ENCODE data around the gene FMNL2. TPM values are rescaled to one million over a fixed set of nuclear protein-coding genes. Genes with fewer than 3 reads are reported as not detected.

FMNL2 gene
- total RNA-seq, 1 experiment from 2014 or later = 28.1 TPM

DNA sequence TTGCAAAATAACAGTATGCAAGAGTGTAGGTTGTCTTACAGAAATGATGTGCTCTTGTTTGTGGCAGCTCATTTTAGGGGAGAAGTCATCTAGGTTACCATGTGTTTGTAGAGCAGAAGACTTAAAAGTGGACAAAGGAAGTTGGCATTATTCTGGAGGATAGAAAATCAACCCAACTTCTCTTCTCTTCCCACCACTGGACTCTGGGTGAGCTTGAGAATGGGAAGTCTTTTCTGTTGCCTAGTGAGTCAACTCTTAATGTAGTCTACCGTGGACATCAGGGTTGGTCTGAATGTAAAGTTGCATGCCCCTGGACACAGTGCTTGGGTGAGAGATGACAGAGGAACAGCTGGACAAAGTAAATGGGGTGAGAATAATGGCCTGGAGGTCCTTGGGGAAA, 98.3 kb downstream of the FMNL2 start (continued):
- TF ChIP-seq, protein P1, sequence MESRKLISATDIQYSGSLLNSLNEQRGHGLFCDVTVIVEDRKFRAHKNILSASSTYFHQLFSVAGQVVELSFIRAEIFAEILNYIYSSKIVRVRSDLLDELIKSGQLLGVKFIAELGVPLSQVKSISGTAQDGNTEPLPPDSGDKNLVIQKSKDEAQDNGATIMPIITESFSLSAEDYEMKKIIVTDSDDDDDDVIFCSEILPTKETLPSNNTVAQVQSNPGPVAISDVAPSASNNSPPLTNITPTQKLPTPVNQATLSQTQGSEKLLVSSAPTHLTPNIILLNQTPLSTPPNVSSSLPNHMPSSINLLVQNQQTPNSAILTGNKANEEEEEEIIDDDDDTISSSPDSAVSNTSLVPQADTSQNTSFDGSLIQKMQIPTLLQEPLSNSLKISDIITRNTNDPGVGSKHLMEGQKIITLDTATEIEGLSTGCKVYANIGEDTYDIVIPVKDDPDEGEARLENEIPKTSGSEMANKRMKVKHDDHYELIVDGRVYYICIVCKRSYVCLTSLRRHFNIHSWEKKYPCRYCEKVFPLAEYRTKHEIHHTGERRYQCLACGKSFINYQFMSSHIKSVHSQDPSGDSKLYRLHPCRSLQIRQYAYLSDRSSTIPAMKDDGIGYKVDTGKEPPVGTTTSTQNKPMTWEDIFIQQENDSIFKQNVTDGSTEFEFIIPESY (IDR thresholded peaks at IDR 0.05; ENCODE audit: extremely low read depth, insufficient replicate concordance, low read length) = no peak

DNA sequence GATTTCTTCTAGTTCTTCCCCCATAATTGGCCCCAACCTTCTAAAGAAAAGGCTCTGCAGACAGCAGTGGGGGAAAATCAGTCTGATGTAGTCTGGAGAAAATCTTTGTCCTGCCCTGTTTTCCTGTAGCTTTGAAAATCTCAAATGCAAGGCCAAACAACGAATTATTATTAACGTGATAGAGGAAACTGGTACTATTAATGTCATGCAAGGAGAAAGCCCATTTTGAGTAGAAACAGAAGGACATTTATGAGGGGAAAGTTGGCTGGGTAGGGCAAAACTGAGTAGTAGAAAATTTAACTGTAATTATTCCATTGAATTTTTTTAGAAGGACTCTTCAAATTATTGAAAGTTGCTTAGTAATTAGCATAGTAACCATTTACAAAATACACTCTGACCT, 98.8 kb downstream of the FMNL2 start:
- DNase-seq (ENCODE audit: low read depth, low spot score) (no peak), ATAC-seq (no peak)
- CTCF ChIA-PET = no interaction called here
- POLR2A ChIA-PET = no interaction called here
- no peaks in the 10 kb centered on the region for H4K20me1 ChIP-seq (ENCODE audit: insufficient read depth)
- H3K9me2 ChIP-seq (ENCODE audit: insufficient read depth) = no peaks in the 10 kb centered on the region
- no peaks in the 10 kb centered on the region for H3K36me3 ChIP-seq (ENCODE audit: control insufficient read depth in 1 of 2, insufficient read depth in 2 of 2, low read length in 2 of 2)
- no peaks in the 10 kb centered on the region for H3K27me3 ChIP-seq (ENCODE audit: insufficient read depth, low read length)
- intact Hi-C loops (cut with micrococcal nuclease) = no loop called here
- no peaks in the 10 kb centered on the region for H3K4me1 ChIP-seq (ENCODE audit: control insufficient read depth in 1 of 2, insufficient read depth in 2 of 2, low read length in 2 of 2)
- RAD21 ChIA-PET (ENCODE audit: low non-redundant PET in 1 of 2, low total read pairs in 2 of 2, uncharacterized antibody in 2 of 2, unreplicated experiment in 2 of 2) = no interaction called here
- H3K79me2 ChIP-seq (ENCODE audit: insufficient read depth, low read length) = peaks cover 26% of the 10 kb centered on the region
- H3K4me3 ChIP-seq (replicated peaks in 1 of 2; ENCODE audit: low read depth in 1 of 2, low read length in 2 of 2) = no peak overlapping the region
- no peak overlapping the region for H3K4me2 ChIP-seq (ENCODE audit: low read length)
- no peak overlapping the region for H3K9ac ChIP-seq (ENCODE audit: low read length)
- H2AFZ ChIP-seq (ENCODE audit: low read depth, low read length, poor library complexity, severe bottlenecking) = no peak overlapping the region
- no peak overlapping the region for H3K27ac ChIP-seq (ENCODE audit: low read depth, low read length)
- no peak for TF ChIP-seq RAD21 (IDR thresholded peaks at IDR 0.05; ENCODE audit: low read depth)
- no peak for TF ChIP-seq SIN3A (IDR thresholded peaks at IDR 0.05; ENCODE audit: low read depth)
- TF ChIP-seq FOSL1 (IDR thresholded peaks at IDR 0.05; ENCODE audit: low read depth) = no peak
- TF ChIP-seq ZNF274 (IDR thresholded peaks at IDR 0.05; ENCODE audit: low read depth, low read length) = no peak
- TF ChIP-seq CBX3 (IDR thresholded peaks at IDR 0.05; ENCODE audit: low read depth) = no peak
- no peak for TF ChIP-seq EZH2 (IDR thresholded peaks at IDR 0.05)
- TF ChIP-seq SP1 (IDR thresholded peaks at IDR 0.05; ENCODE audit: low read depth) = no peak
- TF ChIP-seq, protein P2, sequence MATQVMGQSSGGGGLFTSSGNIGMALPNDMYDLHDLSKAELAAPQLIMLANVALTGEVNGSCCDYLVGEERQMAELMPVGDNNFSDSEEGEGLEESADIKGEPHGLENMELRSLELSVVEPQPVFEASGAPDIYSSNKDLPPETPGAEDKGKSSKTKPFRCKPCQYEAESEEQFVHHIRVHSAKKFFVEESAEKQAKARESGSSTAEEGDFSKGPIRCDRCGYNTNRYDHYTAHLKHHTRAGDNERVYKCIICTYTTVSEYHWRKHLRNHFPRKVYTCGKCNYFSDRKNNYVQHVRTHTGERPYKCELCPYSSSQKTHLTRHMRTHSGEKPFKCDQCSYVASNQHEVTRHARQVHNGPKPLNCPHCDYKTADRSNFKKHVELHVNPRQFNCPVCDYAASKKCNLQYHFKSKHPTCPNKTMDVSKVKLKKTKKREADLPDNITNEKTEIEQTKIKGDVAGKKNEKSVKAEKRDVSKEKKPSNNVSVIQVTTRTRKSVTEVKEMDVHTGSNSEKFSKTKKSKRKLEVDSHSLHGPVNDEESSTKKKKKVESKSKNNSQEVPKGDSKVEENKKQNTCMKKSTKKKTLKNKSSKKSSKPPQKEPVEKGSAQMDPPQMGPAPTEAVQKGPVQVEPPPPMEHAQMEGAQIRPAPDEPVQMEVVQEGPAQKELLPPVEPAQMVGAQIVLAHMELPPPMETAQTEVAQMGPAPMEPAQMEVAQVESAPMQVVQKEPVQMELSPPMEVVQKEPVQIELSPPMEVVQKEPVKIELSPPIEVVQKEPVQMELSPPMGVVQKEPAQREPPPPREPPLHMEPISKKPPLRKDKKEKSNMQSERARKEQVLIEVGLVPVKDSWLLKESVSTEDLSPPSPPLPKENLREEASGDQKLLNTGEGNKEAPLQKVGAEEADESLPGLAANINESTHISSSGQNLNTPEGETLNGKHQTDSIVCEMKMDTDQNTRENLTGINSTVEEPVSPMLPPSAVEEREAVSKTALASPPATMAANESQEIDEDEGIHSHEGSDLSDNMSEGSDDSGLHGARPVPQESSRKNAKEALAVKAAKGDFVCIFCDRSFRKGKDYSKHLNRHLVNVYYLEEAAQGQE (IDR thresholded peaks at IDR 0.05; ENCODE audit: low read depth) = no peak
- TF ChIP-seq ZFX (IDR thresholded peaks at IDR 0.05) = no peak
- no peak for TF ChIP-seq EGR1 (IDR thresholded peaks at IDR 0.05; ENCODE audit: low read depth)
- no peak for TF ChIP-seq SRF (IDR thresholded peaks at IDR 0.05; ENCODE audit: low read depth)
- TF ChIP-seq POLR2AphosphoS5 (IDR thresholded peaks at IDR 0.05; ENCODE audit: low read depth, low read length) = no peak
- TF ChIP-seq, protein P3, sequence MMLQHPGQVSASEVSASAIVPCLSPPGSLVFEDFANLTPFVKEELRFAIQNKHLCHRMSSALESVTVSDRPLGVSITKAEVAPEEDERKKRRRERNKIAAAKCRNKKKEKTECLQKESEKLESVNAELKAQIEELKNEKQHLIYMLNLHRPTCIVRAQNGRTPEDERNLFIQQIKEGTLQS (IDR thresholded peaks at IDR 0.05) = no peak
- TF ChIP-seq, protein P4, sequence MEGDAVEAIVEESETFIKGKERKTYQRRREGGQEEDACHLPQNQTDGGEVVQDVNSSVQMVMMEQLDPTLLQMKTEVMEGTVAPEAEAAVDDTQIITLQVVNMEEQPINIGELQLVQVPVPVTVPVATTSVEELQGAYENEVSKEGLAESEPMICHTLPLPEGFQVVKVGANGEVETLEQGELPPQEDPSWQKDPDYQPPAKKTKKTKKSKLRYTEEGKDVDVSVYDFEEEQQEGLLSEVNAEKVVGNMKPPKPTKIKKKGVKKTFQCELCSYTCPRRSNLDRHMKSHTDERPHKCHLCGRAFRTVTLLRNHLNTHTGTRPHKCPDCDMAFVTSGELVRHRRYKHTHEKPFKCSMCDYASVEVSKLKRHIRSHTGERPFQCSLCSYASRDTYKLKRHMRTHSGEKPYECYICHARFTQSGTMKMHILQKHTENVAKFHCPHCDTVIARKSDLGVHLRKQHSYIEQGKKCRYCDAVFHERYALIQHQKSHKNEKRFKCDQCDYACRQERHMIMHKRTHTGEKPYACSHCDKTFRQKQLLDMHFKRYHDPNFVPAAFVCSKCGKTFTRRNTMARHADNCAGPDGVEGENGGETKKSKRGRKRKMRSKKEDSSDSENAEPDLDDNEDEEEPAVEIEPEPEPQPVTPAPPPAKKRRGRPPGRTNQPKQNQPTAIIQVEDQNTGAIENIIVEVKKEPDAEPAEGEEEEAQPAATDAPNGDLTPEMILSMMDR (IDR thresholded peaks at IDR 0.05 in 2 of 3, conservative IDR thresholded peaks at IDR 0.05 in 1 of 3; ENCODE audit: borderline replicate concordance in 1 of 3, insufficient read depth in 1 of 3, low read depth in 2 of 3, low read length in 2 of 3) = no peak
- no peak for TF ChIP-seq YY1 (IDR thresholded peaks at IDR 0.05; ENCODE audit: extremely low read depth, insufficient replicate concordance, low read depth, low read length)
- TF ChIP-seq, protein P5, sequence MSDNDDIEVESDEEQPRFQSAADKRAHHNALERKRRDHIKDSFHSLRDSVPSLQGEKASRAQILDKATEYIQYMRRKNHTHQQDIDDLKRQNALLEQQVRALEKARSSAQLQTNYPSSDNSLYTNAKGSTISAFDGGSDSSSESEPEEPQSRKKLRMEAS (IDR thresholded peaks at IDR 0.05) = no peak
- TF ChIP-seq JUND (IDR thresholded peaks at IDR 0.05) = no peak
- TF ChIP-seq CEBPB (IDR thresholded peaks at IDR 0.05; ENCODE audit: low read depth) = no peak
- TF ChIP-seq POLR2A (IDR thresholded peaks at IDR 0.05; ENCODE audit: borderline replicate concordance, extremely low read depth, insufficient read depth, insufficient read length) = no peak
- BruUV-seq (replicated peaks) = no TSS peak
- no peaks in the 10 kb centered on the region for H3K9me3 ChIP-seq (ENCODE audit: control insufficient read depth in 1 of 2, insufficient read depth in 1 of 2, low read depth in 1 of 2, low read length in 2 of 2)

All from HCT116 (cell line).